ENCODE results near the gene RAB8B. TPM values are rescaled to one million over a fixed set of nuclear protein-coding genes. Genes with fewer than 3 reads are reported as not detected.

The RAB8B gene
- polyA plus RNA-seq, 1 donor from 2014 or later = 87.1 TPM

DNA sequence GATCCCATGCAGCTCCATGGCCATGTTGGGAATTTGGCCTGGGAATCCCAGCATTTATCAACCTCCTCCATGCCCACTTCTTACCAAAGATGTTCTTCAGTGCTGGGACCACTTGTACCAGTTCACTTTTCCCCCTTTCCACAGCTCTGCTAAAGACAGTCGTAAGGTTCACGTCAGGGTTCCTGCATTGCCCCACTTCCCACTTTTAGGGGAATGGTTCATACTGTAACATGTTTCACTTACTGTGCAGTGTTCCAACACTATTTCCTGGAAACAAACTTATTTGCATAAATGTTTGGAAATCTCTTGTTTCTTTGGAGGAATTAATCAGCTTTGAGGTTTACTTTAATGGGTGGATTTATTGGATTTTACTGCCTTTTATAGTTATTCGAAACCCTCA lies 105.0 kb downstream of the RAB8B start:
- no peak overlapping the region for H3K4me2 ChIP-seq (ENCODE audit: low read length)
- H3K4me3 ChIP-seq (ENCODE audit: low read length) = no peak overlapping the region
- H3K9me2 ChIP-seq (ENCODE audit: insufficient read depth, low read length) = no peaks in the 10 kb centered on the region
- H3K27me3 ChIP-seq (ENCODE audit: insufficient read depth, low read depth, low read length) = no peaks in the 10 kb centered on the region
- H4K20me1 ChIP-seq (ENCODE audit: insufficient read depth) = no peaks in the 10 kb centered on the region
- H2AFZ ChIP-seq (ENCODE audit: low read depth, low read length) = no peak overlapping the region
- no peak overlapping the region for H3K27ac ChIP-seq (ENCODE audit: low read length)
- TF ChIP-seq MXI1 (conservative IDR thresholded peaks at IDR 0.05; ENCODE audit: poor library complexity, severe bottlenecking) (no peak), SMC3 (conservative IDR thresholded peaks at IDR 0.05; ENCODE audit: poor library complexity) (no peak), POLR2AphosphoS5 (IDR thresholded peaks at IDR 0.05) (no peak), EZH2 (IDR thresholded peaks at IDR 0.05; ENCODE audit: borderline replicate concordance, insufficient read depth, low read length, poor library complexity, severe bottlenecking) (no peak)
- TF ChIP-seq, protein P1, sequence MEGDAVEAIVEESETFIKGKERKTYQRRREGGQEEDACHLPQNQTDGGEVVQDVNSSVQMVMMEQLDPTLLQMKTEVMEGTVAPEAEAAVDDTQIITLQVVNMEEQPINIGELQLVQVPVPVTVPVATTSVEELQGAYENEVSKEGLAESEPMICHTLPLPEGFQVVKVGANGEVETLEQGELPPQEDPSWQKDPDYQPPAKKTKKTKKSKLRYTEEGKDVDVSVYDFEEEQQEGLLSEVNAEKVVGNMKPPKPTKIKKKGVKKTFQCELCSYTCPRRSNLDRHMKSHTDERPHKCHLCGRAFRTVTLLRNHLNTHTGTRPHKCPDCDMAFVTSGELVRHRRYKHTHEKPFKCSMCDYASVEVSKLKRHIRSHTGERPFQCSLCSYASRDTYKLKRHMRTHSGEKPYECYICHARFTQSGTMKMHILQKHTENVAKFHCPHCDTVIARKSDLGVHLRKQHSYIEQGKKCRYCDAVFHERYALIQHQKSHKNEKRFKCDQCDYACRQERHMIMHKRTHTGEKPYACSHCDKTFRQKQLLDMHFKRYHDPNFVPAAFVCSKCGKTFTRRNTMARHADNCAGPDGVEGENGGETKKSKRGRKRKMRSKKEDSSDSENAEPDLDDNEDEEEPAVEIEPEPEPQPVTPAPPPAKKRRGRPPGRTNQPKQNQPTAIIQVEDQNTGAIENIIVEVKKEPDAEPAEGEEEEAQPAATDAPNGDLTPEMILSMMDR (IDR thresholded peaks at IDR 0.05; ENCODE audit: poor library complexity, severe bottlenecking) = no peak
- no peaks in the 10 kb centered on the region for H3K9me3 ChIP-seq (ENCODE audit: low read length)
- H3K79me2 ChIP-seq (replicated peaks; ENCODE audit: insufficient read depth, low read length) = no peaks in the 10 kb centered on the region
- no peaks in the 10 kb centered on the region for H3K36me3 ChIP-seq (ENCODE audit: insufficient read depth, low read length)
- no peak overlapping the region for H3K9ac ChIP-seq (ENCODE audit: low read length)
- H3F3A ChIP-seq (ENCODE audit: insufficient read depth, low read length, poor library complexity, severe bottlenecking) = no peaks in the 10 kb centered on the region

- Histone ChIP-seq H3K9me2 (ENCODE audit: insufficient read depth, low read length) (no peaks in the 10 kb centered on the region), H3K9ac (ENCODE audit: low read length) (no peak overlapping the region), H3K4me2 (ENCODE audit: low read length) (no peak overlapping the region), H3K4me3 (ENCODE audit: low read length) (no peak overlapping the region), H3K27me3 (ENCODE audit: insufficient read depth, low read depth, low read length) (no peaks in the 10 kb centered on the region), H4K20me1 (ENCODE audit: insufficient read depth) (no peaks in the 10 kb centered on the region), H2AFZ (ENCODE audit: low read depth, low read length) (no peak overlapping the region), H3K27ac (ENCODE audit: low read length) (no peak overlapping the region), H3K9me3 (ENCODE audit: low read length) (no peaks in the 10 kb centered on the region), H3K79me2 (replicated peaks; ENCODE audit: insufficient read depth, low read length) (no peaks in the 10 kb centered on the region), H3F3A (ENCODE audit: insufficient read depth, low read length, poor library complexity, severe bottlenecking) (no peaks in the 10 kb centered on the region), H3K36me3 (ENCODE audit: insufficient read depth, low read length) (no peaks in the 10 kb centered on the region)
- no peak for TF ChIP-seq MXI1 (conservative IDR thresholded peaks at IDR 0.05; ENCODE audit: poor library complexity, severe bottlenecking)
- TF ChIP-seq SMC3 (conservative IDR thresholded peaks at IDR 0.05; ENCODE audit: poor library complexity) = no peak
- TF ChIP-seq EP300 (conservative IDR thresholded peaks at IDR 0.05; ENCODE audit: poor library complexity, severe bottlenecking) = no peak
- TF ChIP-seq, protein P1 (IDR thresholded peaks at IDR 0.05; ENCODE audit: poor library complexity, severe bottlenecking) = no peak
Measured at GRCh38 chr15:63295341-63295740, 105.9 kb downstream of the RAB8B start.

DNA sequence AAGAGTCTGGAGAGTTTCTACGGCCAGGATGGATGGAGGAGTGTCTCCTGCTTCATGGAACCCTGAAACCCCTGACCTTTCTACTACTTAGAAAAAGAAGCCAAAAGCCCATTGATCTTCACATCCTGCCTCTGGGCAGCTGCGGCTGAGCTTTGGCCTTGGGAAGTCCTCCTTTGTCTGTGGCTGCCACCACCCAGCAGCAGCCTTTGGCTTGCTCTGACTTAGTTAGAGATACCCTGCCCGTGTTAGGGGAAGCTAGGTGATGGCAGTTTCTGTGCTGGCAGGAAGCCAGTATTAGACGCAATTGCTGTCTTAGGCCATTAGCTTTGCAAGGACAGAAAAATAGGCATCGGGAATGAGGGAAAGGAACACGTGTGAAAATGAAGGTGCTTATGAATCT lies 106.8 kb downstream of the RAB8B start:
- H3K9me2 ChIP-seq (ENCODE audit: insufficient read depth, low read length) = no peaks in the 10 kb centered on the region
- no peaks in the 10 kb centered on the region for H3K79me2 ChIP-seq (replicated peaks; ENCODE audit: insufficient read depth, low read length)
- no peaks in the 10 kb centered on the region for H3K27me3 ChIP-seq (ENCODE audit: insufficient read depth, low read depth, low read length)
- H3K9ac ChIP-seq (ENCODE audit: low read length) = no peak overlapping the region
- H3K27ac ChIP-seq (ENCODE audit: low read length) = no peak overlapping the region
- H3K4me3 ChIP-seq (ENCODE audit: low read length) = no peak overlapping the region
- H3F3A ChIP-seq (ENCODE audit: insufficient read depth, low read length, poor library complexity, severe bottlenecking) = no peaks in the 10 kb centered on the region
- no peak overlapping the region for H2AFZ ChIP-seq (ENCODE audit: low read depth, low read length)
- TF ChIP-seq RAD21 (conservative IDR thresholded peaks at IDR 0.05) = no peak
- no peak for TF ChIP-seq EP300 (conservative IDR thresholded peaks at IDR 0.05; ENCODE audit: poor library complexity, severe bottlenecking)
- TF ChIP-seq, protein P1 (IDR thresholded peaks at IDR 0.05; ENCODE audit: poor library complexity, severe bottlenecking) = no peak
- TF ChIP-seq TAF1 (IDR thresholded peaks at IDR 0.05; ENCODE audit: low read depth) = no peak
- TF ChIP-seq EZH2 (IDR thresholded peaks at IDR 0.05; ENCODE audit: borderline replicate concordance, insufficient read depth, low read length, poor library complexity, severe bottlenecking) = no peak
- no peak for TF ChIP-seq MXI1 (conservative IDR thresholded peaks at IDR 0.05; ENCODE audit: poor library complexity, severe bottlenecking)
- no peaks in the 10 kb centered on the region for H3K9me3 ChIP-seq (ENCODE audit: low read length)
- H3K36me3 ChIP-seq (ENCODE audit: insufficient read depth, low read length) = no peaks in the 10 kb centered on the region
- H3K4me2 ChIP-seq (ENCODE audit: low read length) = no peak overlapping the region
- no peaks in the 10 kb centered on the region for H4K20me1 ChIP-seq (ENCODE audit: insufficient read depth)

All from neural cell (in vitro differentiated cells).